DOHH2 (cell line): ENCODE data around the gene EXOC7.

Experiments used
- H3F3A ChIP-seq: fragments of 200-600 bp; sonication (generic), shearing (Covaris generic); 2 replicates; pipeline ENCODE4 v1.6.0; 2016; ENCODE audit warnings: antibody characterized with exemption, mild to moderate bottlenecking; ENCODE audit not compliant: control insufficient read depth, insufficient read depth
- H3K27ac ChIP-seq: fragments of 200-600 bp; sonication (generic); 2 replicates; pipeline ENCODE4 v1.5.1; 2014; ENCODE audit warnings: low read depth, mild to moderate bottlenecking, low read length, moderate library complexity
- H3K27me3 ChIP-seq: fragments of 200-600 bp; sonication (generic); 2 replicates; pipeline ENCODE4 v1.6.1; 2014; ENCODE audit warnings: mild to moderate bottlenecking, low read length, mixed read lengths; ENCODE audit not compliant: control insufficient read depth
- H3K36me3 ChIP-seq: fragments of 200-600 bp; sonication (generic); 2 replicates; pipeline ENCODE4 v1.6.1; 2014; ENCODE audit warnings: mild to moderate bottlenecking, low read length, moderate library complexity, mixed read lengths; ENCODE audit not compliant: control insufficient read depth
- H3K4me1 ChIP-seq: fragments of 200-600 bp; sonication (generic); 2 replicates; pipeline ENCODE4 v1.6.1; 2014; ENCODE audit warnings: mild to moderate bottlenecking, low read length, mixed read lengths; ENCODE audit not compliant: control insufficient read depth
- H3K4me2 ChIP-seq: fragments of 200-600 bp; sonication (generic); 2 replicates; pipeline ENCODE4 v1.6.0; 2014; ENCODE audit warnings: mild to moderate bottlenecking, low read length, moderate library complexity
- H3K4me3 ChIP-seq: fragments of 200-600 bp; sonication (generic); 2 replicates; pipeline ENCODE4 v1.5.1; 2014; ENCODE audit warnings: mild to moderate bottlenecking, low read length, mixed read lengths
- H3K79me2 ChIP-seq: fragments of 200-600 bp; sonication (generic); 2 replicates; pipeline ENCODE4 v1.6.1; 2014; ENCODE audit warnings: mild to moderate bottlenecking, low read length, mixed read lengths; ENCODE audit not compliant: control insufficient read depth
- H3K9me2 ChIP-seq: fragments of 200-600 bp; sonication (generic); replicated peaks from 2 replicates; pipeline ENCODE4 v1.6.1; 2014; ENCODE audit warnings: mild to moderate bottlenecking, low read length, mixed read lengths; ENCODE audit not compliant: control insufficient read depth
- H3K9me3 ChIP-seq: fragments of 200-600 bp; sonication (generic); 2 replicates; pipeline ENCODE4 v1.6.1; 2014; ENCODE audit warnings: antibody characterized with exemption, low read length, mixed read lengths; ENCODE audit not compliant: control insufficient read depth, insufficient read depth
- H4K20me1 ChIP-seq: fragments of 200-600 bp; sonication (generic); 2 replicates; pipeline ENCODE4 v1.6.0; 2014; ENCODE audit warnings: low read depth, mild to moderate bottlenecking, antibody characterized with exemption, low read length, moderate library complexity; ENCODE audit not compliant: control insufficient read depth, insufficient read depth
- CTCF ChIP-seq: fragments of 200-600 bp; sonication (generic); IDR thresholded peaks from one replicate; pipeline ENCODE4 v1.5.1; 2014; ENCODE audit warnings: antibody characterized with exemption, mild to moderate bottlenecking, low read depth, low read length; ENCODE audit not compliant: poor library complexity, severe bottlenecking
- EZH2phosphoT487 ChIP-seq: fragments of 200-600 bp; sonication (generic); IDR thresholded peaks from 2 replicates; pipeline ENCODE4 v1.6.1; 2017; ENCODE audit warnings: borderline replicate concordance, mild to moderate bottlenecking, antibody characterized with exemption, low read length, moderate library complexity, mixed read lengths

EXOC7 gene

GRCh38 chr17:76145231-76146052 lies 41.9 kb upstream of the EXOC7 start:
- no peaks in the 10 kb centered on the region for H4K20me1 ChIP-seq
- no peaks in the 10 kb centered on the region for H3K9me3 ChIP-seq
- H3K79me2 ChIP-seq = no peaks in the 10 kb centered on the region
- peak overlapping the region; percentile 67 for H3K4me3 ChIP-seq
- H3K4me2 ChIP-seq = peak overlapping the region; percentile 80
- peaks cover 62% of the 10 kb centered on the region for H3K4me1 ChIP-seq
- peaks cover 6% of the 10 kb centered on the region for H3K27me3 ChIP-seq
- no peaks in the 10 kb centered on the region for H3K36me3 ChIP-seq
- no peak for TF ChIP-seq EZH2phosphoT487
- TF ChIP-seq CTCF = no peak
- peak overlapping the region; percentile 65 for H3K27ac ChIP-seq
- H3F3A ChIP-seq = peaks cover 7% of the 10 kb centered on the region
- no peaks in the 10 kb centered on the region for H3K9me2 ChIP-seq

- H3K4me1 ChIP-seq = peaks cover 65% of the 10 kb centered on the region
- H3K4me3 ChIP-seq = no peak overlapping the region
- H3K9me3 ChIP-seq = no peaks in the 10 kb centered on the region
- H3K9me2 ChIP-seq = no peaks in the 10 kb centered on the region
- no peak overlapping the region for H3K4me2 ChIP-seq
- TF ChIP-seq CTCF = no peak
- no peak for TF ChIP-seq EZH2phosphoT487
- H4K20me1 ChIP-seq = no peaks in the 10 kb centered on the region
- H3K36me3 ChIP-seq = no peaks in the 10 kb centered on the region
- no peak overlapping the region for H3K27ac ChIP-seq
- H3F3A ChIP-seq = peaks cover 7% of the 10 kb centered on the region
- H3K79me2 ChIP-seq = no peaks in the 10 kb centered on the region
- H3K27me3 ChIP-seq = peaks cover 22% of the 10 kb centered on the region
Observed at GRCh38 chr17:76142585-76143041, 39.0 kb upstream of the EXOC7 start.

DNA sequence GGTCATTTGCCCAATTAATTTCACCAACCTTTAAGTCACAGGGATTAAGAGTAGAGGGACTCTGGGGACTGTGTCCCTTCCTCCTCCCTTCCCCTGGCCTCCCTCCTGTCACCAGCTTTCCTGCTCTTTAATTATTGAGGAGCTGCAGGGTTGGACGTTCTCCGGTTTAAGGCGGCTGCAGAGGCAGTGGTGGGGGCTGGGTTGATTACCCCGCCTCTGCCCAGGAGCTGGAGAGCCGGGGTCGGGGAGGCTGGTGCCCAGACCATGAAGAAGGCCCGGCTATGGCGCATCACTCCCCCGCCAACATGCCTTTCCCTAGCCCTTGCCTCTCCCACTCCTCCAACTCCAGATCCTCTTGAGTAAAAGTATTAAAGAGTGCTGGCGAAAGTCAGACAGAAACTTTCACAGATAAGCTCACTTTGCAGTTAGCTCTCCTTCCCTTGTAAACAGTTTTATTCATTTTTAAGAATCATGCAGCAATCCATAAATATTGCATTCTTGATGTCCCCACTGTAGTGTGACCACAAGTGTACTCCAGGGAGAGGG lies 38.5 kb upstream of the EXOC7 start:
- Histone ChIP-seq H4K20me1 (no peaks in the 10 kb centered on the region), H3K4me1 (peaks cover 63% of the 10 kb centered on the region), H3K9me3 (no peaks in the 10 kb centered on the region), H3K36me3 (no peaks in the 10 kb centered on the region), H3F3A (peaks cover 7% of the 10 kb centered on the region), H3K79me2 (no peaks in the 10 kb centered on the region), H3K4me2 (no peak overlapping the region), H3K9me2 (no peaks in the 10 kb centered on the region), H3K27me3 (peaks cover 22% of the 10 kb centered on the region), H3K4me3 (no peak overlapping the region), H3K27ac (no peak overlapping the region)
- no peak for TF ChIP-seq CTCF
- no peak for TF ChIP-seq EZH2phosphoT487
